A549 treated with DMSO at 1 μM for 4 hours (cell line): ENCODE data around the gene CAPN8. TPM values are rescaled to one million over a fixed set of nuclear protein-coding genes. Genes with fewer than 3 reads are reported as not detected.

Experiments used
- total RNA-seq: library from RNA; stranded (reverse); fragments of 200-300 nt; extraction: Qiagen RNA extraction; gene quantifications from 5 replicates; pipeline ENCODE4 v1.2.3, GENCODE V29; 2022; ENCODE audit warnings: low read depth

Gene CAPN8
- total RNA-seq, result 0.30 to 0.63 TPM (median 0.47 TPM) in 5 replicates

DNA sequence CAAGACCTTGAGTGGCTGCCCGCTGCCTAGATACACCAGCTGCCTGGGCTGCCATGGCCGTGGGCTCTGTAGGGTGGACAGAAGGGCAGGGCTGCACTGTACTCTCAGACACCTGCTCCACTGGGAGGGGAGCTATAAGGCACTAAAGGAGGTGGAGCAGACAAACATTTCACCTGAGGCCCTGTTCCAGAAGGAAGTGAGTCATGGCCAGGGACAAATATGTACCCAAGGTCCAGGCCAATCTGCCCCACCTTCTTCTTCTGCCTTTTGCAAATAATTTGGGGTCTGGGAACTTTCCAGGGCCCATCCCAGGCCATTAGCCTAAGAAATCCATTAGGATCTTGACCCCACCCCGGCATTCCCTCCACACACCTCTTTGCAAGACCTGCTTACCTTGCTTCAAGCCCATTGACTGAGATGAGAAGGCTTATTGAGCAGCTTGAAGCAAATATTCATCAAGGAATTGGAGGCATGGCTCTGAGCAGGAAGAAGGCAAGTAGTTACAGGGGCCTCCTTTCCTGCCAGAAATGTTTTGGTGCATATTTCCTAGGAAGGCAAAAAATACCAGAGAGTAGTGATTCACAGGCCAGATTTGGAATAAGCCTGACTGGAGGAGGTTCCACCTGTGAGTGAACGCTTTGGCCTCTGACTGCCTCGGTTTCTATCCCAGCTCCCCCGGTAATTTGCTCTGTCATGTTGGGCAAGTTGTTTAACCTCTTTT, at the start of gene CAPN8:
Gene CAPN8, minus strand, starts transcription at position 110 of the 721 bp plus-strand sequence. Its CDS starts 55 bp downstream, at position 55.

GRCh38 chr1:223712194-223712849, 46.8 kb upstream of the CAPN8 start, which contains the start of gene CAPN2:
Gene CAPN2, plus strand, starts transcription at chr1:223712539. Its CDS starts 102 bp downstream, at chr1:223712641.

Other genes starting within 250 kb of the CAPN8 start
- gene CAPN2, start 46.8 kb upstream of the CAPN8 start, total RNA-seq, result 410 to 455 TPM (median 412 TPM) in 5 replicates
- 20.2 to 30.9 TPM (median 24.0 TPM) in 5 replicates for gene TP53BP2, start 180.2 kb upstream of the CAPN8 start, total RNA-seq